Measurements from ENCODE around the gene NCOA7.
A peak's percentile ranks its signal among the peaks of the same experiment; 100 is the strongest.

Gene NCOA7

DNA sequence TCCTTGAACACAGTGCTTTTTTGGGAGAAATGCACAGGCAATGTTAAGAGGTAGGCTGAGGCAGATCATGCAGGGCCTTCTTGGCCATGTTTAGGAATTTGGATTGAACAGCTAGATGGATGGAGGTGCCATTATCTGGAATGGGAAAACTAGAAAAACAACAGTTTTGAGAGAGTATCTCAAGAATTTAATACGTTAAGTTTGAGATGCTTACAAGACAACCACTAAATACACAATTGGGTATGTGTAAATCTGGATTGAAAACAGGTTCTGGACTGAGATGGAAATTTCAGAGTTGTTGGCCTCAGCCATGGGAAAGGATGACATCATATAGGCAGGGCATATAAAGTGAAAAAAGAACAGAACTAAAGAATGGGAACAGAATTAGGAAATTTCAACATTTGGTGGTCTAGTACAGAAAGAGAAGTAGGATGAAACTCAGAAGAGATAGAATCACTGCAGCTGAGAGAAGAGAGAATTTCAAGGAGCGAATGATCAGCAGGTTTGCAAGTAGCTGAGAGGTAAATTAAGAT, 37.1 kb downstream of the NCOA7 start:
- Mint-ChIP-seq H3K36me3 (ENCODE audit: low read depth) (peaks cover 6% of the 10 kb centered on the region), H3K27ac (no peak overlapping the region), H3K9me3 (no peaks in the 10 kb centered on the region), H3K27me3 (no peaks in the 10 kb centered on the region), H3K4me3 (no peak overlapping the region), H3K4me1 (ENCODE audit: low read depth) (peaks cover 52% of the 10 kb centered on the region)

DNA sequence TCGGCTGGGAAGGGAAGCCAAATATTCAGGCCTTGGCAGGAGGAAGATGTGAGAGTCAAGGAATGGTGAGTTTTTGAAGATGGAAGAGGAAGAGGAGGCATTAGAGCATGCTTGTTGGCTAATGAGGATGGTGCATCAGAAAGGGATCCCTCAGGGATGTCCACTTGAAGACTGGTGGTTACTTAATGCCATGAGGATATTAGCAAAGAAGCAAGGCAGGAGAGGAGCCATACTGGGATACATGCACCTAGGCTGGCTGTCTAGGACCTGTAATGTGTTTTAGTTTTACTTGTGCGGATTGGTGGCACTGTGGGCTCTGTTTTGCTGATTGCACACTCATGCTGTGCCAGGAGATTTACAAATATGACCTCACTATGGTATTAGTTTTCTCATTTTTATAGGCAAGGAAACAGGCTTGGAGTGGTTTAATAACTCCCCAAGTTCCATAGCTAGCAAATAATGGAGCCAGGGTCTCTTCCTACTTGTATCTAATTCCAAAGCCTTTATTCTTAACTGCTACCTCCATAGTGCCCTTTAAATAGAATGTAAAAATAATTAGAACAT, 37.8 kb downstream of the NCOA7 start:
- Mint-ChIP-seq H3K27me3 (no peaks in the 10 kb centered on the region), H3K27ac (no peak overlapping the region), H3K4me1 (ENCODE audit: low read depth) (peaks cover 59% of the 10 kb centered on the region), H3K9me3 (no peaks in the 10 kb centered on the region), H3K4me3 (no peak overlapping the region), H3K36me3 (ENCODE audit: low read depth) (peaks cover 6% of the 10 kb centered on the region)

- H3K27ac Mint-ChIP-seq = no peak overlapping the region
- no peak overlapping the region for H3K4me3 Mint-ChIP-seq
- no peaks in the 10 kb centered on the region for H3K27me3 Mint-ChIP-seq
- H3K9me3 Mint-ChIP-seq = no peaks in the 10 kb centered on the region
- H3K36me3 Mint-ChIP-seq (ENCODE audit: low read depth) = peaks cover 6% of the 10 kb centered on the region
- peaks cover 65% of the 10 kb centered on the region for H3K4me1 Mint-ChIP-seq (ENCODE audit: low read depth)
Observed at GRCh38 chr6:125829433-125829832, 38.7 kb downstream of the NCOA7 start.

DNA sequence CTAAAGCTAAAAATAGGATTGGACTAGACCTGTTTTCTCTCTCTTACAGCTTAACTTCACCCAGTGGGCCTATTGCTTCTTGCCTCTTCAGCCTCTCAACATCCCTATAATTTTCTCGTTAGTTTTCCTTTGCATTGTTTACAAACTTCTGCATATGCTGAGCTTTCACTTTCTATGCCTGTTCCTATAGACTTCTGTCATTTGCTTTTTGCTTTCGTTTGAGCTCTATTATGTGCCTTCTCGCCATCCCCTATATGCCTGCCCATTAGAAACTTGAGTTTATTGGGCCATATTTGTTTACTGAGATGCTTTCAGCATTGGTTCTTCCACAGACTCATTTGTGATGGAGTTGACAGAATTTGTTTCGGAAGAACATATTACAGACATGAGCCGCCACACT, 40.9 kb downstream of the NCOA7 start:
- Mint-ChIP-seq H3K27ac (peak overlapping the region; percentile 53), H3K9me3 (no peaks in the 10 kb centered on the region), H3K36me3 (ENCODE audit: low read depth) (peaks cover 1% of the 10 kb centered on the region), H3K27me3 (no peaks in the 10 kb centered on the region), H3K4me3 (peak overlapping the region; percentile 50), H3K4me1 (ENCODE audit: low read depth) (peaks cover 67% of the 10 kb centered on the region)

DNA sequence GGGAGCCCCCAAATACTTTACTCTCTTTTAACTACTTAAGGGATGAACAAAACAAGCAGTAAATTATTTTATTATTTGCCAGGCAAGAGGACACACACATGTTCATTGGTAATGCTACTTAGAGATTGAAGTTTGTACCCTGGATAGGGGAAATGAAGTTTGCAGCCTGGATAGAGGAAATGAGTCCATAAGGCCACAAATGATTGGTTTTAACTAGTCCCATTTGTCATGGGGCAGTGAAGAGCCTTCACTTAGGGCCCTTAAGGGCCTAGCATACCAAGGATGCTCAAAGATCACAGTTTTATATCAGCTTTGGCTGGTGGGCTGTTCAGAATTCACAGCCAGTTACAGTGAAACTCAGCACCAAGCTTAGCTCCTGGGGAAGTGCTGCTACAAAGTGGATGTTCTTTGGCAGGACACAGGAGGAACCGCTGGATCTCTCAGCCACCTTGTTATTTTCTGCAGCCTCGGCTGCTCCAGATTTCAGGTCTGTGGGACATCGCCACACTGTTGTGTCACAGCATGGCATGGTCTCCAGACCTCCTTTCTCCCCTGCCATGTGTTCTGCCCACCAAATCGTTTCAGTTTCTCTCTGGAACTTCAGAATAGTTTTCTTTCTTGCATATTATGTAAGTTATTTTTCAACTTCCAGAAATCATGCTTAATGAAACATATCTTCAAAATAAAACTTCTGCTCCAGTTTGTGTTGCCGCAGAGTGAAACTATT, 41.8 kb downstream of the NCOA7 start:
- Mint-ChIP-seq H3K27me3 (no peaks in the 10 kb centered on the region), H3K9me3 (no peaks in the 10 kb centered on the region), H3K4me3 (no peak overlapping the region), H3K27ac (peak overlapping the region; percentile 14), H3K4me1 (ENCODE audit: low read depth) (peaks cover 62% of the 10 kb centered on the region), H3K36me3 (ENCODE audit: low read depth) (peaks cover 6% of the 10 kb centered on the region)

GRCh38 chr6:125834348-125834747, 43.6 kb downstream of the NCOA7 start:
- H3K4me3 Mint-ChIP-seq = no peak overlapping the region

GRCh38 chr6:125835221-125835744, 44.5 kb downstream of the NCOA7 start:
- Mint-ChIP-seq H3K4me1 (ENCODE audit: low read depth) (peaks cover 37% of the 10 kb centered on the region), H3K27me3 (no peaks in the 10 kb centered on the region), H3K36me3 (ENCODE audit: low read depth) (peaks cover 14% of the 10 kb centered on the region), H3K9me3 (no peaks in the 10 kb centered on the region), H3K4me3 (no peak overlapping the region), H3K27ac (peak overlapping the region; percentile 57)

More at GRCh38 chr6:125834348-125834747, 43.6 kb downstream of the NCOA7 start:
- H3K27me3 Mint-ChIP-seq = no peaks in the 10 kb centered on the region
- H3K9me3 Mint-ChIP-seq = no peaks in the 10 kb centered on the region
- H3K4me1 Mint-ChIP-seq (ENCODE audit: low read depth) = peaks cover 47% of the 10 kb centered on the region
- H3K27ac Mint-ChIP-seq = no peak overlapping the region
- peaks cover 14% of the 10 kb centered on the region for H3K36me3 Mint-ChIP-seq (ENCODE audit: low read depth)

- Mint-ChIP-seq H3K36me3 (ENCODE audit: low read depth) (peaks cover 14% of the 10 kb centered on the region), H3K27ac (no peak overlapping the region), H3K4me1 (ENCODE audit: low read depth) (peaks cover 31% of the 10 kb centered on the region), H3K4me3 (no peak overlapping the region), H3K27me3 (no peaks in the 10 kb centered on the region), H3K9me3 (no peaks in the 10 kb centered on the region)
Observed at GRCh38 chr6:125836466-125836865, 45.7 kb downstream of the NCOA7 start.

DNA sequence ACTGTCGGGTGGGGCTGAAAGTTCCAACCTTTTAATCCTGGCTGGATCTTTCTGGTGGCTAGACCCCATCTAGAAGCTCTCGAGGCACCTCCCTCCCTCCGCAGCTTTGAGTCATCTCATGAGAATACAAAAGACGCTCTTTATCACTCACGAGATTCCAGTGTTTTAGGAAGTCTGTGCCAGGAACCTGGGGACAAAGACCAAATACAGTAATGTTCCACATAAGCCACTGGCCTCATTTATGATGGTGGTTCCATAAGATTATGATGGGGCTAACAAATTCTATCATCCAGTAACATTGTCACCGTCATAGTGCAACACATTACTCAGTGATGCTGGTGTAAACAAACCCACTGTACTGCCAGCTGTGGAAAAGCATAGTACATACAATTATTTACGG, 48.7 kb downstream of the NCOA7 start:
- no peaks in the 10 kb centered on the region for H3K27me3 Mint-ChIP-seq
- no peaks in the 10 kb centered on the region for H3K9me3 Mint-ChIP-seq
- H3K27ac Mint-ChIP-seq = no peak overlapping the region
- peaks cover 9% of the 10 kb centered on the region for H3K4me1 Mint-ChIP-seq (ENCODE audit: low read depth)
- H3K4me3 Mint-ChIP-seq = no peak overlapping the region
- peaks cover 19% of the 10 kb centered on the region for H3K36me3 Mint-ChIP-seq (ENCODE audit: low read depth)

DNA sequence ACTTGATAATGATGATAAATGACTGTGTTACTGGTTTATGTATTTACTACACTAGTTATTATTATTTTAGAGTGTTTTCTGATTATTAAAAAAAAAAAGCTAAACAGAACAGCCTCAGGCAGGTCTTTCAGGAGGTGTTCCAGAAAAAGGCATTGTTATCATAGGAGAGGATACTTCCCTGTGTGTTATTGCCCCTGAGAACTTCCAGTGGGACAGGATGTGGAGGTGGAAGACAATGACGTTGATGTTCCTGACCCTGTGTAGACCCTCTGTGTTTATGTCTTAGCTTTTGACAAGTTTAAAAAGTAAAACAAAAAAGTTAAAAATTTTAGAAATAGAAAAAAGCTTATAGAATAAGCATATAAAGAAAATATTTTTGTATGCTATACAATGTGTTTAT, 49.1 kb downstream of the NCOA7 start:
- Mint-ChIP-seq H3K4me1 (ENCODE audit: low read depth) (peaks cover 7% of the 10 kb centered on the region), H3K9me3 (no peaks in the 10 kb centered on the region), H3K4me3 (no peak overlapping the region), H3K27ac (no peak overlapping the region), H3K27me3 (no peaks in the 10 kb centered on the region), H3K36me3 (ENCODE audit: low read depth) (peaks cover 19% of the 10 kb centered on the region)

DNA sequence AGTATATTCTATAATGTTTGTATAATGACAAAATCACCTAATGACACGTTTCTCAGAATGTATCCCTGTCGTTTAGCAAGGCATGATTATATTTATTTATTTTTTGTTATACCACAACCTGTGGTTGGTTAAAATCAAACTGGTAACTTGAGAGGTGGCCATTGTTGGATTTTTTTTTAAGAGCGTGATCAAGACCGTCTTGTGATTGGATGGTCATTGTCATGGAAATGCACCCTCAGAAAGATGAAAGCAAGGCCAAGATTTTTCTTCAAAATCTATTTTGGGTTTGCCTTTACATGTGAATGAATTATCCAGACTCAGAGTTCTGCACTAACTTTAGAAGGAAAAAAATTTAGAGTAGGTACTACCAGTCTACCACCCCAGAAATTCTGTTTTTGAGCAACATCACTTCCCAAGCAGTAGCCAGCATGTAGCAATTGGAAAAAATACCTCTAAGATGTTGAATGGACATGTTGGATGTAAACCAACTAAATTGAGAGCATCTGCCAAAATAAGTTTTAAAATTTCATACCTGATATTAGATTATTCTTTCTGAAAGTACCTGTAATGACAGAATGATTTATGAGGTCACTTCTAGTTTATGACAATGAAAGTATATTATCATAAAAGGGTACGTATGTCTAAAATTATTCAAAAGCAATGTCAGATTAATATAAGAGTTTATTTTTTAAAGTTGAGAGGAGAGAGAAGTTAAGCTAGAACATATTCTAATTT, 50.8 kb downstream of the NCOA7 start:
- Mint-ChIP-seq H3K27ac (no peak overlapping the region), H3K4me3 (no peak overlapping the region), H3K27me3 (no peaks in the 10 kb centered on the region), H3K4me1 (ENCODE audit: low read depth) (peaks cover 4% of the 10 kb centered on the region), H3K9me3 (no peaks in the 10 kb centered on the region), H3K36me3 (ENCODE audit: low read depth) (peaks cover 19% of the 10 kb centered on the region)

DNA sequence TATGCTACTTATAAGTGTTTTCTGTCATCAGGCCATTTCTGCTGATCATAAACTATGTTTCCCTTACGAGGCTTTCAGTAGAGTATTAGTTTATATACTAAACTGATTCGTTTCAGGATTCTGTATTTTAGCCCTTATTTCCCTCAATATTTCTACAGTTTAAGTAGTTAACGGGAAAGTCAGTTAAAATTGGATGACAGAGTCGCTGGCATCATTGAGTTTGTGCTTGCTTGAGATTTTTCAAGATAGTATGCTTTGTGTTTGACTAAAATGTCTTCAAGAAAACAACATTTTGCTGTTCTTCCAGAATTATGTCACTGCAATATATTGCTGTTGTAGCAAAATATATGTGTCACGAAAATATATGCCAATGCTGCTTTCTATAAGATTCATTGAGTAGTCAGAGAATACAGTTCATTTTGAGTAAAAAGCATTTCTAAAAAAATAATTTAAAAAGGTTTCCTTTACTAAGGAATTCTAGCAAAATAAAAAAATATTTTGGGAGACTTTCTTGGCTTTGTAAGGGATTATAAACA, 51.4 kb downstream of the NCOA7 start:
- H3K27ac Mint-ChIP-seq = no peak overlapping the region

DNA sequence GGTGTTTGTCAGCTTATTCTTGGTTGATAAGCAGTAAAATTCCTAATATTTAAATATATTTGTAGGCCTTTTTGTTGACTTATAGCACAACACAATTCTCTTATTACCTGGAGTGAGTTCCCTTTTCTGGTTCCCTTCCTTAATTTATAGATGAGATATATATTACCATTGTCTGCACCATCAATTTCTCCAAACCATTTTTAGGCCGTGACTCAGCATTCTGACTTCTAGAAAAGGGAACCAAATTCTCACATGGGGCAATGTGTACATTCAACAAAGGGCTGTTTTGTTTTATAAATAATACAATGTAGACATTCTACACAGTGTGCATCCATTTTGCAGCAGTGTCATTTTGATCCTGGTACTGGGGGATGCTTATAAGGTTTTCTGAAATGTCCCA, 52.8 kb downstream of the NCOA7 start:
- peaks cover 16% of the 10 kb centered on the region for H3K36me3 Mint-ChIP-seq (ENCODE audit: low read depth)
- no peaks in the 10 kb centered on the region for H3K27me3 Mint-ChIP-seq
- H3K27ac Mint-ChIP-seq = no peak overlapping the region
- H3K4me3 Mint-ChIP-seq = no peak overlapping the region
- peaks cover 4% of the 10 kb centered on the region for H3K4me1 Mint-ChIP-seq (ENCODE audit: low read depth)
- no peaks in the 10 kb centered on the region for H3K9me3 Mint-ChIP-seq

More for the DNA sequence above, 51.4 kb downstream of the NCOA7 start:
- peaks cover 4% of the 10 kb centered on the region for H3K4me1 Mint-ChIP-seq (ENCODE audit: low read depth)
- H3K36me3 Mint-ChIP-seq (ENCODE audit: low read depth) = peaks cover 17% of the 10 kb centered on the region
- H3K4me3 Mint-ChIP-seq = no peak overlapping the region
- no peaks in the 10 kb centered on the region for H3K27me3 Mint-ChIP-seq
- H3K9me3 Mint-ChIP-seq = no peaks in the 10 kb centered on the region

- H3K27ac Mint-ChIP-seq = no peak overlapping the region
- H3K4me3 Mint-ChIP-seq = no peak overlapping the region
- H3K9me3 Mint-ChIP-seq = no peaks in the 10 kb centered on the region
- H3K27me3 Mint-ChIP-seq = no peaks in the 10 kb centered on the region
- H3K4me1 Mint-ChIP-seq (ENCODE audit: low read depth) = peaks cover 4% of the 10 kb centered on the region
- H3K36me3 Mint-ChIP-seq (ENCODE audit: low read depth) = peaks cover 12% of the 10 kb centered on the region
Observed at GRCh38 chr6:125844989-125845388, 54.2 kb downstream of the NCOA7 start.

Measured in stimulated activated naive CD8-positive, alpha-beta T cell treated with anti-CD3 and anti-CD28 coated beads, Interleukin-15, Interleukin-2, amounts not matched to agents 100 ng/mL and 50 ng/mL, for 24 hours (primary cell).